T-helper 1 cell treated with Interleukin-12 subunit alpha and Interleukin-12 subunit beta and Interleukin-4 antibody, amounts not matched to agents 30 ng/mL and 1 ng/mL, for 36 hours (primary cell): ENCODE measurements around the gene EML4. TPM values are rescaled to one million over a fixed set of nuclear protein-coding genes. Genes with fewer than 3 reads are reported as not detected.
"Not testable (repeated sequence)": the region's sequence is repeated elsewhere in the genome, so short reads cannot be mapped to it uniquely, and the experiment has no call there.

ENCODE experiments used
- intact Hi-C: fragments of 100-400 bp; cut with micrococcal nuclease; formaldehyde crosslinking; loops from one replicate; pipeline ENCODE4 v1.15.1; 2024
- total RNA-seq: library from RNA; stranded (reverse); gene quantifications from 2 replicates; pipeline ENCODE4 v1.2.3, GENCODE V29; 2022

Gene EML4
- total RNA-seq, 1 donor from 2014 or later, result 108 TPM

- intact Hi-C loops, result no loop called here
Measured at GRCh38 chr2:42372474-42373200, 203.5 kb downstream of the EML4 start.

- intact Hi-C loops, result no loop called here
Measured at GRCh38 chr2:42376758-42377157, 207.6 kb downstream of the EML4 start.

DNA sequence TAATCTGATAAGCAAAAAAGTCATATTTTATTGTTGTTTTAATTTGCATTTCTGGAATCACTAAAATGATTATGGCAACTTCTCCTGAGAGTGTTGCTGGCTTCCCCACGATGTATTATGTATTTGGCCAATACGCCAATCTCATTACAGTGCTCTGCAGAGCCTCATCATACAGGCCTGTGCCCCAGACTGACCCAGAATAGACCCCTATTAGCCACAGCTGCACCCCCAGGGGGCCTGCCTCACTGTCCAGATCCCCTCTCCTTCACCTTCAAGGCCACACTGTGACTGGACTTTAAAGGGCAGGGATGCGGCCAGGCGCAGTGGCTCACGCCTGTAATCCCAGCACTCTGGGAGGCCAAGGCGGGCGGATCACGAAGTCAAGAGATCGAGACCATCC lies 209.3 kb downstream of the EML4 start:
- intact Hi-C loops, result no loop called here

- intact Hi-C loops, result not testable (repeated sequence)
Measured at GRCh38 chr2:42380026-42380425, 210.9 kb downstream of the EML4 start.

DNA sequence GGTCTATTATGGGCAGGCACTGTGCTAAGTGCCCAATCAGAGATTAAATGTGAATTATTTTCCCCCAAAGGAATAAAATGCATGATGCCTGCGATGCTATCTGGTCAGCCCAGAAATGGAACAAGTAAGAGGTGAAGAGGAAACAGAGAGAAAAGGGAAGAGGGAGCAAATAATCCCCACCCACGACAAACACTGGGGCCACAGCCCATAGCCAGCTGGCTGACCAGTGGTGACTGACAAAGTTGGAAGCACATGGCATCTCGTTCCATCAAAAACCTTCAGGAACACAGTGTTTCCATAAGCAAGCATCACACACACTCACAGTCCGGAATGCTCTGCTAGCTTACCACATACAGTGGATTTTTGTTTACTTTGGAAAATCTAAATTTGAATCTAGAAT lies 213.0 kb downstream of the EML4 start:
- intact Hi-C loops, result no loop called here

Other genes starting within 250 kb of the EML4 start
- gene PKDCC, start 121.3 kb upstream of the EML4 start, total RNA-seq, result not detected in 2 replicates
- gene COX7A2L, start 191.9 kb downstream of the EML4 start, total RNA-seq, result 82.1 and 85.7 TPM in 2 replicates